GM12878 (cell line): ENCODE results near the gene GRAPL. TPM values are rescaled to one million over a fixed set of nuclear protein-coding genes. Genes with fewer than 3 reads are reported as not detected.
"Not testable (repeated sequence)": the region's sequence is repeated elsewhere in the genome, so short reads cannot be mapped to it uniquely, and the experiment has no call there.

Experiments used
- ATAC-seq: fragments of 200-7000 bp; cut with Tn5 transposase; 3 replicates; pipeline ENCODE4 v1.9.1; 2020; ENCODE audit warnings: mild to moderate bottlenecking, moderate library complexity
- BruUV-seq: library from RNA; stranded (reverse); fragments of 400-500 nt; replicated peaks from 2 replicates; lab custom pipeline; 2021; lab: Mats Ljungman, UMichigan
- CTCF ChIA-PET: fragments of 300-600 bp; sonication (Branson Sonifier 250); formaldehyde crosslinking; extraction: SDS; loops from one replicate; lab custom pipeline; 2021; ENCODE audit warnings: inconsistent platforms; lab: Yijun Ruan, JAX
- POLR2A ChIA-PET: fragments of 350-600 bp; formaldehyde crosslinking; extraction: SDS; loops from one replicate; lab custom pipeline; 2021; ENCODE audit warnings: inconsistent platforms; lab: Charles Lee
- RAD21 ChIA-PET: fragments of 300-600 bp; sonication (Branson Sonifier 250); formaldehyde crosslinking; loops from one replicate; lab custom pipeline; 2023; ENCODE audit warnings: antibody characterized with exemption; ENCODE audit not compliant: unreplicated experiment; lab: Charles Lee
- SMC1A ChIA-PET: fragments of 300-600 bp; sonication (Branson Sonifier 250); formaldehyde crosslinking; loops from one replicate; lab custom pipeline; 2023; ENCODE audit not compliant: unreplicated experiment, uncharacterized antibody; lab: Charles Lee
- DNase-seq: peaks from one replicate; pipeline ENCODE4 v3.0.0-alpha.2; 2011; ENCODE audit warnings: low read depth, low spot score
- FAIRE-seq: peaks from 3 replicates; lab custom pipeline; 2011; peaks lifted over from hg19 to GRCh38; lab: Jason Lieb, UNC
- H2AFZ ChIP-seq: 2 replicates; pipeline ENCODE4 v1.6.0; 2011; ENCODE audit warnings: low read depth, low read length, control low read depth; ENCODE audit not compliant: control insufficient read depth
- H3K27ac ChIP-seq: 2 replicates; pipeline ENCODE4 v1.5.1; 2011; ENCODE audit warnings: control low read depth; ENCODE audit not compliant: control insufficient read depth, insufficient read depth
- H3K27me3 ChIP-seq, 2 experiments: replicated peaks in 1 of 2; 2 replicates each; pipeline versions ENCODE4 v1.6.0 to v1.6.1; 2011; ENCODE audit warnings: low read length in 1 of 2; ENCODE audit not compliant: control insufficient read depth in 2 of 2, insufficient read depth in 2 of 2
- H3K36me3 ChIP-seq, 2 experiments: 2 replicates each; pipeline ENCODE4 v1.5.1; 2011; ENCODE audit warnings: low read length in 1 of 2; ENCODE audit not compliant: control insufficient read depth in 2 of 2, insufficient read depth in 2 of 2
- H3K4me1 ChIP-seq: 2 replicates; pipeline ENCODE4 v1.6.1; 2011; ENCODE audit warnings: mild to moderate bottlenecking, low read length, moderate library complexity, mixed read lengths; ENCODE audit not compliant: control insufficient read depth, insufficient read depth
- H3K4me2 ChIP-seq: 2 replicates; pipeline ENCODE4 v1.6.0; 2011; ENCODE audit warnings: control low read depth; ENCODE audit not compliant: control insufficient read depth, insufficient read depth
- H3K4me3 ChIP-seq: fragments of 200-600 bp; sonication (generic); 2 replicates; pipeline ENCODE4 v1.5.1; 2016
- H3K79me2 ChIP-seq: 2 replicates; pipeline ENCODE4 v1.6.0; 2011; ENCODE audit warnings: low read length; ENCODE audit not compliant: control insufficient read depth, insufficient read depth
- H3K9ac ChIP-seq: 2 replicates; pipeline ENCODE4 v1.8.0; 2011; ENCODE audit warnings: low read length, control low read depth, mixed read lengths; ENCODE audit not compliant: control insufficient read depth, insufficient read depth
- H3K9me3 ChIP-seq: replicated peaks from 3 replicates; pipeline ENCODE4 v1.5.1; 2011; ENCODE audit warnings: mild to moderate bottlenecking, low read length; ENCODE audit not compliant: control insufficient read depth, insufficient read depth
- H4K20me1 ChIP-seq: 2 replicates; pipeline ENCODE4 v1.6.0; 2011; ENCODE audit not compliant: control insufficient read depth, insufficient read depth
- WGBS: methylation state at CpG from one replicate; pipeline ENCODE4 v1.1.6; 2016; ENCODE audit warnings: low lambda C conversion rate; ENCODE audit not compliant: insufficient replicate concordance, insufficient coverage; ENCODE audit errors: missing lambda C conversion rate; 5-methylcytosine and 5-hydroxymethylcytosine counted together
- in situ Hi-C: fragments of 300-500 bp; cut with MboI; formaldehyde crosslinking; loops from 9 replicates; pipeline ENCODE4 v1.14.3; 2018; ENCODE audit warnings: mixed read lengths
- intact Hi-C: fragments of 100-400 bp; cut with micrococcal nuclease; formaldehyde crosslinking; loops from one replicate; pipeline ENCODE4 v1.14.2; 2022; ENCODE audit not compliant: unreplicated experiment
- polyA plus RNA-seq, 11 experiments: library from polyadenylated mRNA; depleted of rRNA in 4 of 11; unstranded in 6 of 11; stranded (reverse) in 5 of 11; fragments of >200 nt; fragmentation: Nextera tagmentation in 4 of 11; fragmentation: Illumina TruSeq in 1 of 11; extraction: Ambion mirVana in 4 of 11; extraction: Trizol in 1 of 11; gene quantifications; 1 replicate in 1 of 11; 2 replicates in 10 of 11; pipeline versions ENCODE4 v1.2.1 to v1.2.3, GENCODE V29; 2011 to 2016; ENCODE audit warnings: inconsistent platforms in 2 of 11, missing spikeins in 2 of 11, low read depth in 1 of 11
- total RNA-seq, 4 experiments: library from RNA; depleted of rRNA in 3 of 4; stranded (reverse); fragments of >200 nt in 3 of 4; fragmentation: Illumina TruSeq in 1 of 4; extraction: Trizol in 1 of 4; gene quantifications; 2 replicates each; pipeline versions ENCODE4 v1.2.1 to v1.2.3, GENCODE V29; 2013 to 2021

The GRAPL gene
- total and polyA plus RNA-seq, 10 of the 15 experiments (the other 5 are each of a cell fraction or from before 2014, with no cell fraction given): 1.5 to 63.2 (median 14.4) TPM

GRCh38 chr17:19158478-19158877, 31.1 kb downstream of the GRAPL start:
- not testable (repeated sequence) for H3K36me3 ChIP-seq

GRCh38 chr17:19158938-19159337, 31.5 kb downstream of the GRAPL start:
- H3K4me2 ChIP-seq, H3K9ac ChIP-seq, intact Hi-C loops, H3K79me2 ChIP-seq, SMC1A ChIA-PET, H2AFZ ChIP-seq, FAIRE-seq, RAD21 ChIA-PET, H3K27ac ChIP-seq, H4K20me1 ChIP-seq, H3K27me3 ChIP-seq, BruUV-seq, POLR2A ChIA-PET, H3K4me1 ChIP-seq, DNase-seq, in situ Hi-C loops, H3K4me3 ChIP-seq, H3K36me3 ChIP-seq, ATAC-seq, CTCF ChIA-PET, H3K9me3 ChIP-seq: not testable (repeated sequence)
- no CpG with 5 or more reads among the region's 2 CpGs for WGBS

More at GRCh38 chr17:19158478-19158877, 31.1 kb downstream of the GRAPL start:
- H3K4me3 ChIP-seq, DNase-seq, H3K27me3 ChIP-seq, ATAC-seq, CTCF ChIA-PET, in situ Hi-C loops, H3K27ac ChIP-seq, H3K79me2 ChIP-seq, H4K20me1 ChIP-seq, RAD21 ChIA-PET, FAIRE-seq, POLR2A ChIA-PET, H3K4me1 ChIP-seq, intact Hi-C loops, H3K9me3 ChIP-seq, H3K4me2 ChIP-seq, H3K9ac ChIP-seq, BruUV-seq, H2AFZ ChIP-seq, SMC1A ChIA-PET: not testable (repeated sequence)
- no CpG with 5 or more reads among the region's 10 CpGs for WGBS

- H3K27me3 ChIP-seq, in situ Hi-C loops, H3K4me1 ChIP-seq, H4K20me1 ChIP-seq, FAIRE-seq, H3K4me3 ChIP-seq, H3K27ac ChIP-seq, H3K4me2 ChIP-seq, H3K36me3 ChIP-seq, DNase-seq, POLR2A ChIA-PET, H3K79me2 ChIP-seq, H2AFZ ChIP-seq, BruUV-seq, SMC1A ChIA-PET, intact Hi-C loops, H3K9ac ChIP-seq, CTCF ChIA-PET, RAD21 ChIA-PET, H3K9me3 ChIP-seq: not testable (repeated sequence)
- peak; percentile 77 for ATAC-seq
- no CpG with 5 or more reads among the region's 13 CpGs for WGBS
Observed at GRCh38 chr17:19161308-19162107, 34.1 kb downstream of the GRAPL start.
